NOMO-1 (cell line): ENCODE data around the gene UMODL1.

ENCODE experiments used
- DNase-seq, 2 experiments: peaks; one replicate each; lab custom pipeline; 2025; ENCODE audit not compliant: unreplicated experiment in 2 of 2; lab: John Stamatoyannopoulos, UW

The UMODL1 gene

GRCh38 chr21:42146821-42147220 is 75.7 kb downstream of the UMODL1 start:
- no peak for DNase-seq

GRCh38 chr21:42147386-42148020 is 76.4 kb downstream of the UMODL1 start:
- DNase-seq: no peak

GRCh38 chr21:42148097-42148496 is 77.0 kb downstream of the UMODL1 start:
- DNase-seq: no peak

- DNase-seq: no peak
These were observed 77.5 kb downstream of the UMODL1 start for GRCh38 chr21:42148584-42148983.

- DNase-seq: no peak
These were observed 78.7 kb downstream of the UMODL1 start for GRCh38 chr21:42149656-42150473.

- DNase-seq: no peak
These were observed 79.5 kb downstream of the UMODL1 start for GRCh38 chr21:42150474-42151085.

- DNase-seq: no peak
These were observed 80.2 kb downstream of the UMODL1 start for GRCh38 chr21:42151148-42151947.

- DNase-seq: no peak
These were observed 80.8 kb downstream of the UMODL1 start for GRCh38 chr21:42151948-42152220.

- DNase-seq: no peak
These were observed 82.0 kb downstream of the UMODL1 start for GRCh38 chr21:42153046-42153686.

- DNase-seq: no peak
These were observed 82.6 kb downstream of the UMODL1 start for GRCh38 chr21:42153746-42154145.

GRCh38 chr21:42154237-42155044 is 83.3 kb downstream of the UMODL1 start:
- no peak for DNase-seq

GRCh38 chr21:42155045-42155855 is 84.1 kb downstream of the UMODL1 start:
- no peak for DNase-seq

GRCh38 chr21:42156690-42157605 is 85.8 kb downstream of the UMODL1 start:
- DNase-seq: no peak

GRCh38 chr21:42157606-42158310 is 86.6 kb downstream of the UMODL1 start:
- no peak for DNase-seq

GRCh38 chr21:42158846-42159245 is 87.7 kb downstream of the UMODL1 start:
- DNase-seq: no peak

- DNase-seq: no peak
These were observed 88.5 kb downstream of the UMODL1 start for GRCh38 chr21:42159560-42160110.

- DNase-seq: no peak
These were observed 89.1 kb downstream of the UMODL1 start for GRCh38 chr21:42160111-42160721.
